GM12874 (cell line): ENCODE data around the gene SUPT4H1.
A peak's percentile ranks its signal among the peaks of the same experiment; 100 is the strongest.

ENCODE experiments used
- TF ChIP-seq, protein P1 (sequence below): IDR thresholded peaks from 2 replicates; pipeline ENCODE4 v1.5.1; 2011; ENCODE audit warnings: low read depth, mild to moderate bottlenecking, control low read depth, low read length, moderate library complexity; ENCODE audit not compliant: insufficient read depth

The SUPT4H1 gene

DNA sequence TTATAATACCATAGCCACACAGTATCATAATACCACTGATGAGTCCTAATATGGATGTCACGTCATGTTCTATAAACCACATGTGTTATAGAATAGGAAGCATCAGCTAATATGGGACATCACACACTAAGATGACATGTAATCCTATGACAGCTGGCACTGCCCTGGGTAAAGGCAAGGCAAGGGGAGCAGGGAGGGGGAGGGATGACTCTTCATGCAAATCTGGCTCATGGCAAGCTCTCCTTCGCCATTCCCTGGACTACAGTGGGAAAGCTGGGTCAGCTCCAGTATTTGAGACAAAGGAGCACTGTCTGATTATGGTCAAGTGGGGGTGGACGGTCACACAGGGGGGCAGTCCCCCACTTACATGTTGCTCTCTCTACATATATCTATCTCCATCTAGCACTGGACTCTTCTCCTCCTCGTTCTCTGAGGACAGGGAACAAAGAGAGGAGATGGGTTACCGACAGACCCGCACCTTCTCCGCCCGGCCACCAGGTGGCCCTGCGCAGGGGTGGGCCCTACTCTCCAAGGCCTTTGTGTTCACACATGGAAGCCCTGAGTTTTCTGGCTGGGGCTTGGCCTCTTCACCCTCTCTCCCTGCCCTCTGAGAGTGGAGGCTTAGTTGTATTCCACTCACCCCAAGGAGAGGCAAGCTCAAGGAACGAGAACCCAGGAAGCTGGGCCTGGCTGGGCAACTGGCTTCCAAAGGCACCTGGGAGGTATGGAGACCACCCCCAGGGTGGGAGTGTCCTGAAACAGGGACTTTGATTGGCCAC is 47.8 kb downstream of the SUPT4H1 start:
- TF ChIP-seq, protein P1, sequence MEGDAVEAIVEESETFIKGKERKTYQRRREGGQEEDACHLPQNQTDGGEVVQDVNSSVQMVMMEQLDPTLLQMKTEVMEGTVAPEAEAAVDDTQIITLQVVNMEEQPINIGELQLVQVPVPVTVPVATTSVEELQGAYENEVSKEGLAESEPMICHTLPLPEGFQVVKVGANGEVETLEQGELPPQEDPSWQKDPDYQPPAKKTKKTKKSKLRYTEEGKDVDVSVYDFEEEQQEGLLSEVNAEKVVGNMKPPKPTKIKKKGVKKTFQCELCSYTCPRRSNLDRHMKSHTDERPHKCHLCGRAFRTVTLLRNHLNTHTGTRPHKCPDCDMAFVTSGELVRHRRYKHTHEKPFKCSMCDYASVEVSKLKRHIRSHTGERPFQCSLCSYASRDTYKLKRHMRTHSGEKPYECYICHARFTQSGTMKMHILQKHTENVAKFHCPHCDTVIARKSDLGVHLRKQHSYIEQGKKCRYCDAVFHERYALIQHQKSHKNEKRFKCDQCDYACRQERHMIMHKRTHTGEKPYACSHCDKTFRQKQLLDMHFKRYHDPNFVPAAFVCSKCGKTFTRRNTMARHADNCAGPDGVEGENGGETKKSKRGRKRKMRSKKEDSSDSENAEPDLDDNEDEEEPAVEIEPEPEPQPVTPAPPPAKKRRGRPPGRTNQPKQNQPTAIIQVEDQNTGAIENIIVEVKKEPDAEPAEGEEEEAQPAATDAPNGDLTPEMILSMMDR, result peak; percentile 92

DNA sequence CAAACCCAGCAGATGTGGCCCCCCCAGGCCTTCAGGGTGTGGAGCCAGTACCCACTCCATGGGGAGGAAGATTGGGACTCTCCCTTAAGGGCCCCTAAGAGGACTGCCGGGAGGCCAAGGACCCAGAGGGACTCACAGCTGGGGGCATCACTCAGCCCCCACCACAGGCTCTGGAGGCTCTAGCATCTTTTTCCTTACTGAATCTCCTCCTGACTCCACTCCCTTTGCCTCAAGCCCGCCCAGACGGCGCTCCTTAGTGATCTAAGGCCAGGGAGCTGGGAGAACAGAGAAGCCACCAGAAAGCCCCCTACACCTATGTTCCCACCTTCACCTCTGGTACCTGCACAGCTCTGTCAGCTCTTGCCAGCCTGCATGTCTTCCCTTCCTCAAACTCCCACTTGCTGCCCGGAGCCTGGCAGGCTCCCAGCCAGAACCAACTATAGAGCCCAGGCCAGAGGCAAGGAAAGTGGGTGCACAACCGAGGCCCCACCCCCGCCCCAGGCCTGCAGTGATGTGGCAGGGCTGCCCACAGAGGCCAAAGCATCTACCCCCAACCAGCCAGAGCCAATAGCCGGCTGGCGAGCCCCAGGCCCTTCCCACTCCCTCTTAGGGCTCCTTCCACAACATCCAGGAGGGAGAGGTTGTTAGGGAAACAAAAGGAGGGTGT is 48.9 kb downstream of the SUPT4H1 start:
- TF ChIP-seq, protein P1, result no peak

DNA sequence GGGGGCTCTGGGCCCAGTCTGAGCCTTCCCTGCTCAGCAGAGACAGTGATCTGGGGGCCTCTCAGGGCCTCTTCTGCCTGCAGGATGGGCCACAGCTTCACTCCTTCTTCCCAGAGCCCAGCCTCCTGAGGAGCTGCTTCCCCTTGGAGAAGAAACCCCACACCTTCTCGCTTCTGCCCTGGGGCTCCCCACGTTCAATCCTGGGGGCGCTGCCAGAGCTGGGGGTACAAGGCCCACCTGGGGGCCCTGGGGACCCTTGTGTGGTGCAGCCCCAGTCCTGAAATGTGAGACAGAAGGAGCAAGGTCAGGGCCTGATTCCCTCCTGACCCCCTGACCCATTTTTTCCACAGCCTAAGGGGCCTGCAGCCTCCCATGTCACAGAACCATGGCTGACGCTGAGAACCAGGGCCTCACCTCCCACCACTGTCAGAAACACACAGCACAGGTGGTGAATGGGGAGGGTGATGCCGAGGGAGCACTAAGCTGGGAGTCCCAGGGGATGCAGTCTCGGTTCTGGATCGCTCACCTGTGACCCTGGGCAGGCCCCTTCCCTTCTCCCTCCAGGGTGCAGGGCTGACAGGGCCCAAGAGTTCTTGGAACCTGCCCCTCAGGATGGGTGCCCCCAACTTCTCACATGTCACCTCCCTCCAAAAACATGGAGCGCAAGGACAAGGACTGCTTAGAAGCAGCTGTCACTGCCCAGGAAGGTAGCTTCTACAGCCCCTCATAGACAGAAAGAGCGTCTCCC is 49.7 kb downstream of the SUPT4H1 start:
- TF ChIP-seq, protein P1, result no peak

DNA sequence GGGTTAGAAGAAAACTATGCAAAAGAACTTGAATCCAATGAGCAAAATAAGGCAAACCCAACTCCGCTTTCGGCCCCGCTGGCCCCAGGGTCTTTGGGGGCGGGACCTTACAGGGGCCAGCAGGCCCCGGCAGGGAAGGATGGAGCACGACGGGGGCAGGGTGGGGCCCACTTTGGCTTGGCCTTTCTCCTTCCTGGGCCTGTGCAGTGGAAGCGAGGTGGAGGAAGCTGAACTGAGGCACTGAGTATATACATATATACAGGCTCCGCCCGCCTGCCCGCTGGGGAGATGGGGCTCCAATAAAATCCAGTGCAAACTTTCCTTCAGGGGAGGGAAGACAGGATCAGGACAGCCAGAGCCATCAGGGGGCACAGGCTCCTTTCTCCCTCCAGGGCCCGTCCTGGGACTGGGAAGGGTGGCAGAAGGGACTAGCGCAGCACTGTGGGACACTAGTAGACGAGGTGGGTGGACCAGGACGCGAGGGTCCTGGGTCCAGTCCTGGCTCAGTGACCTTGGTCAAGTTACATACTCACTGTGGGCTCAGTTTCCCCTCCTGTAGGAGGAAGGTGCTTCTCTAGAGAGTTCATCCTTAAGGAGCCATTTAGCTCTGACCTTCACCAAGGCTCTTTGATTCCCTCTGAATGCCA is 50.4 kb downstream of the SUPT4H1 start:
- TF ChIP-seq, protein P1, result no peak

DNA sequence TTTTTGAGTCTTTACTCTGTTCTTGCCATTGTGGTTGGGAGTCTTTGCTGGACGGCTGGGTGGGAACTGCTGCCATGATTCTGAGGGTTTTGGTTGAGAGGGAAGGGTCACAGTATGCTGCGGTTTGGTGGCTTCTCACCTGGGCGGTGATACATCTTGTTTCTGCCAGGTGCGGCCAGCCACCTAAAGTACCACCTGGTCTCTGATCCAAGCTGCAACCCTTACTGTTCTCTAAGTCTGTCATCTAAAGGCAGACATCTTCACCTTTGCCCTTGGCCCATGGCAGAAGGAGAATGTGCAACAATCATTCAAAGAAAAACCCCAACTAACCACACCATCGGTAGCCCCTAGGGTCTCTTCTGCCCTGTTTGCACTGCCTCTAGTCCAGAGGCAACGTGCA is 51.7 kb downstream of the SUPT4H1 start:
- TF ChIP-seq, protein P1, result no peak
